WTC11 (cell line): ENCODE measurements around the gene TATDN3. TPM values are rescaled to one million over a fixed set of nuclear protein-coding genes. Genes with fewer than 3 reads are reported as not detected.

Source experiments
- ATAC-seq: fragments of 200-7000 bp; cut with Tn5 transposase; 2 replicates; pipeline ENCODE4 v1.10.0; 2021; ENCODE audit warnings: mild to moderate bottlenecking, moderate library complexity
- CTCF ChIA-PET: fragments of 300-600 bp; sonication (Branson Sonifier 250); formaldehyde crosslinking; loops from one replicate; lab custom pipeline; 2021; ENCODE audit warnings: antibody characterized with exemption; lab: Charles Lee
- POLR2A ChIA-PET: fragments of 350-600 bp; sonication (Branson Sonifier 250); formaldehyde crosslinking; loops from one replicate; lab custom pipeline; 2021; ENCODE audit warnings: antibody characterized with exemption; lab: Charles Lee
- DNase-seq: peaks from one replicate; pipeline ENCODE4 v3.0.0; 2021; ENCODE audit warnings: low spot score
- H3K27ac Mint-ChIP-seq: 2 replicates; pipeline ENCODE4 v1.8.0; 2021; ENCODE audit warnings: mixed read lengths
- H3K27me3 Mint-ChIP-seq: 2 replicates; pipeline ENCODE4 v1.8.0; 2021; ENCODE audit warnings: low read depth, mild to moderate bottlenecking, moderate library complexity, mixed read lengths
- H3K36me3 Mint-ChIP-seq: 2 replicates; pipeline ENCODE4 v1.8.0; 2021; ENCODE audit warnings: mixed read lengths
- H3K4me1 Mint-ChIP-seq: 2 replicates; pipeline ENCODE4 v1.8.0; 2022; ENCODE audit warnings: mixed read lengths
- H3K4me3 Mint-ChIP-seq: 2 replicates; pipeline ENCODE4 v1.8.0; 2021; ENCODE audit warnings: mild to moderate bottlenecking, moderate library complexity, mixed read lengths
- H3K9me3 Mint-ChIP-seq: 2 replicates; pipeline ENCODE4 v1.8.0; 2021; ENCODE audit warnings: mixed read lengths
- ATF3 ChIP-seq: sonication (generic); formaldehyde crosslinking; conservative IDR thresholded peaks from 2 replicates; pipeline ENCODE4 v1.8.1; 2022; ENCODE audit warnings: mild to moderate bottlenecking, missing genetic modification reagents
- GABPB1 ChIP-seq: sonication (generic); formaldehyde crosslinking; IDR thresholded peaks from 2 replicates; pipeline ENCODE4 v1.8.1; 2023; ENCODE audit warnings: mild to moderate bottlenecking, missing genetic modification reagents
- GRHL2 ChIP-seq: fragments of 250-450 bp; sonication (Bioruptor Pico); IDR thresholded peaks from 2 replicates; pipeline ENCODE4 v1.8.0; 2022; ENCODE audit warnings: mild to moderate bottlenecking, moderate library complexity; ENCODE audit not compliant: insufficient replicate concordance, severe bottlenecking
- NR3C1 ChIP-seq: sonication (generic); formaldehyde crosslinking; conservative IDR thresholded peaks from 2 replicates; pipeline ENCODE4 v1.8.1; 2023; ENCODE audit warnings: low read depth, mild to moderate bottlenecking, missing genetic modification reagents
- SMAD4 ChIP-seq: sonication (generic); formaldehyde crosslinking; IDR thresholded peaks from 2 replicates; pipeline ENCODE4 v1.8.0; 2022; ENCODE audit warnings: mild to moderate bottlenecking, missing genetic modification reagents
- TEAD1 ChIP-seq: sonication (generic); formaldehyde crosslinking; IDR thresholded peaks from 2 replicates; pipeline ENCODE4 v1.8.0; 2022; ENCODE audit warnings: mild to moderate bottlenecking, missing genetic modification reagents
- TP53 ChIP-seq: sonication (generic); formaldehyde crosslinking; IDR thresholded peaks from 2 replicates; pipeline ENCODE4 v1.8.1; 2023; ENCODE audit warnings: mild to moderate bottlenecking, missing genetic modification reagents
- ZBTB43 ChIP-seq: sonication (generic); formaldehyde crosslinking; IDR thresholded peaks from 2 replicates; pipeline ENCODE4 v1.8.1; 2023; ENCODE audit warnings: mild to moderate bottlenecking, missing genetic modification reagents
- ZNF138 ChIP-seq: sonication (generic); formaldehyde crosslinking; conservative IDR thresholded peaks from 2 replicates; pipeline ENCODE4 v1.8.1; 2022; ENCODE audit warnings: mild to moderate bottlenecking, moderate library complexity, missing genetic modification reagents
- ZNF219 ChIP-seq: sonication (generic); formaldehyde crosslinking; IDR thresholded peaks from 2 replicates; pipeline ENCODE4 v1.8.0; 2023; ENCODE audit warnings: missing genetic modification reagents, mild to moderate bottlenecking, borderline replicate concordance
- ZNF317 ChIP-seq: sonication (generic); formaldehyde crosslinking; IDR thresholded peaks from 2 replicates; pipeline ENCODE4 v1.8.1; 2023; ENCODE audit warnings: low read depth, mild to moderate bottlenecking, moderate library complexity, missing genetic modification reagents, borderline replicate concordance
- ZNF423 ChIP-seq: fragments of 250-450 bp; sonication (Bioruptor Pico); IDR thresholded peaks from 2 replicates; pipeline ENCODE4 v2.1.2; 2022; ENCODE audit warnings: mild to moderate bottlenecking, moderate library complexity
- total RNA-seq: library from RNA; stranded (reverse); gene quantifications from 3 replicates; pipeline ENCODE4 v1.2.3, GENCODE V29; 2021
- TF ChIP-seq, protein P1 (sequence below): fragments of 250-450 bp; sonication (Bioruptor Pico); IDR thresholded peaks from 2 replicates; pipeline ENCODE4 v1.9.0; 2021; ENCODE audit warnings: mild to moderate bottlenecking
- TF ChIP-seq, protein P2 (sequence below): sonication (generic); formaldehyde crosslinking; IDR thresholded peaks from 2 replicates; pipeline ENCODE4 v1.8.1; 2023; ENCODE audit warnings: mild to moderate bottlenecking, missing genetic modification reagents
- TF ChIP-seq, protein P3 (sequence below): sonication (generic); formaldehyde crosslinking; IDR thresholded peaks from 2 replicates; pipeline ENCODE4 v1.8.1; 2023; ENCODE audit warnings: mild to moderate bottlenecking, moderate library complexity, missing genetic modification reagents
- TF ChIP-seq, protein P4 (sequence below): sonication (generic); formaldehyde crosslinking; IDR thresholded peaks from 2 replicates; pipeline ENCODE4 v1.8.1; 2023; ENCODE audit warnings: mild to moderate bottlenecking, missing genetic modification reagents, moderate library complexity
- TF ChIP-seq, protein P5 (sequence below): fragments of 250-450 bp; sonication (Bioruptor Pico); IDR thresholded peaks from 2 replicates; pipeline ENCODE4 v1.9.0; 2021; ENCODE audit warnings: mild to moderate bottlenecking, borderline replicate concordance

TATDN3 gene
- total RNA-seq, 1 experiment from 2014 or later = 19.3 TPM

DNA sequence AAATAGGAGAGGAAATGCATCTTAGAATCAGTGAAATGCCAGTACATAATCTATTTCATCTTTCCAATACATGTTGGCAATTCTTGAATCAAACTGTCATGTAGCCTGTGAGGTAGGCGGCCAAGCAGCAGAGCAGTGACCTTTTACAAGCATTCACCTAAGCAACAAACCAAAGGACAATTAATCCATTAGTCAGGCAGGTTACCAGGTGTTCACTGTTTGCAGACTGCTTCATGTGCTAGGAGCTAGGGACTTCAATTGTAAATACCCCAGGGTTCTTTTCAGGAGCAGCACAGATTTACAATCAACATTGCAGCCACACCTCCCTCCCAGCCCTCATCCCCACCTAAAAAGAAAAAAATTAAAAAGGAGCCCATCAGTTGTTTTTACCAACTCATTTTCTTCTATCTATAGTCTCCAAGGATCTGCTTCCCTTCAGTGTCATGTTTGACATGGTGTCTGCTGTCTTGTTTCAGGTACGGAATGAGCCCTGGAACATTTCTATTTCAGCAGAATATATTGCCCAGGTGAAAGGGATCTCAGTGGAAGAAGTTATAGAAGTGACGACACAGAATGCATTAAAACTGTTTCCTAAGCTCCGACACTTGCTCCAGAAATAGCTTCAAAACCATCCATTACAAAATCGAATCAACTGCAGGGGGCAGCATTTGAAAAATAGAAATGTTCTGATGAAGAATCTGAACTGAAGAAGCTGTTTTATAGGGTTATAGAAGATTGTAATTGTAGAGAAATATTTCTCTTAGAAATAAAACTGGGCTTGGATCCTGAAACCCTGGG is 23.0 kb downstream of the TATDN3 start (continued):
- no peak for TF ChIP-seq ZBTB43 (CRISPR knock-in tag)

DNA sequence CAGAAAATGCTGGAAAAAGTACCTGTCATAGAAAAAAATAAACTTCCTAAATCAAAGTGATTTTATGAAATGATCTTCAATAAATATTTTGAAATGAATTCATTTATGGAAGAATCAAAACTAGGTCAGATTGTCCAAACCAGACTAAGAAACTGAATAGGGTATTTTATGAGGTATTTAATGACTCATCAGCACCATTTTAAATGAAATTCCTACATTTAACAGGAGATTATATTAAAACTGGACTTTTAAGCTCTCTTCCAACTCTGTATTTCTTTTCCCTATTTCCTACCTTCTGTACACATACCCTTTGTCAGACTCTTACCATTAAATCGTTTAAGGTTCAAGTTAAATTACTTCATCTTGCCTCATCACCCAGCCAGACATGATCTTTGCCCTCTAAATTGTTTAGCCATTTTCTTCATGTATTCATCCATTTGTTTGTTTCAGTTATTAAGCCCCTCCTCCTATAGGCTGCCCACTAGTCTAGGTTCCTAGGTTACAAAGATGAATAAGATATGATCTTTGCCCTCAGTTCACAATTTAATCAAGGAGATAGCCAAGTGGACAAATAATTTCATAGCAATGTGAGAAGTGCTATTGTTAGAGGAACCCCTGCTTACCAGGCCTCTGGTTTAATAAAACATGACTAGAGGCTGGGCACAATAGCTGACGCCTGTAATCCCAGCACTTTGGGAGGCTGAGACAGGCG is 25.0 kb downstream of the TATDN3 start:
- H3K27me3 Mint-ChIP-seq = no peaks in the 10 kb centered on the region
- H3K36me3 Mint-ChIP-seq = no peaks in the 10 kb centered on the region
- H3K9me3 Mint-ChIP-seq = no peaks in the 10 kb centered on the region
- no peak for ATAC-seq
- DNase-seq = no peak
- POLR2A ChIA-PET = no interaction called here
- H3K4me3 Mint-ChIP-seq = no peak overlapping the region
- CTCF ChIA-PET = no interaction called here
- peaks cover 16% of the 10 kb centered on the region for H3K4me1 Mint-ChIP-seq
- H3K27ac Mint-ChIP-seq = peak overlapping the region; percentile 54
- TF ChIP-seq, protein P1, sequence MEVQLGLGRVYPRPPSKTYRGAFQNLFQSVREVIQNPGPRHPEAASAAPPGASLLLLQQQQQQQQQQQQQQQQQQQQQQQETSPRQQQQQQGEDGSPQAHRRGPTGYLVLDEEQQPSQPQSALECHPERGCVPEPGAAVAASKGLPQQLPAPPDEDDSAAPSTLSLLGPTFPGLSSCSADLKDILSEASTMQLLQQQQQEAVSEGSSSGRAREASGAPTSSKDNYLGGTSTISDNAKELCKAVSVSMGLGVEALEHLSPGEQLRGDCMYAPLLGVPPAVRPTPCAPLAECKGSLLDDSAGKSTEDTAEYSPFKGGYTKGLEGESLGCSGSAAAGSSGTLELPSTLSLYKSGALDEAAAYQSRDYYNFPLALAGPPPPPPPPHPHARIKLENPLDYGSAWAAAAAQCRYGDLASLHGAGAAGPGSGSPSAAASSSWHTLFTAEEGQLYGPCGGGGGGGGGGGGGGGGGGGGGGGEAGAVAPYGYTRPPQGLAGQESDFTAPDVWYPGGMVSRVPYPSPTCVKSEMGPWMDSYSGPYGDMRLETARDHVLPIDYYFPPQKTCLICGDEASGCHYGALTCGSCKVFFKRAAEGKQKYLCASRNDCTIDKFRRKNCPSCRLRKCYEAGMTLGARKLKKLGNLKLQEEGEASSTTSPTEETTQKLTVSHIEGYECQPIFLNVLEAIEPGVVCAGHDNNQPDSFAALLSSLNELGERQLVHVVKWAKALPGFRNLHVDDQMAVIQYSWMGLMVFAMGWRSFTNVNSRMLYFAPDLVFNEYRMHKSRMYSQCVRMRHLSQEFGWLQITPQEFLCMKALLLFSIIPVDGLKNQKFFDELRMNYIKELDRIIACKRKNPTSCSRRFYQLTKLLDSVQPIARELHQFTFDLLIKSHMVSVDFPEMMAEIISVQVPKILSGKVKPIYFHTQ = no peak
- TF ChIP-seq GABPB1 = peak; percentile 75; the same call in 1 of the 2 replicates
- TF ChIP-seq, protein P2, sequence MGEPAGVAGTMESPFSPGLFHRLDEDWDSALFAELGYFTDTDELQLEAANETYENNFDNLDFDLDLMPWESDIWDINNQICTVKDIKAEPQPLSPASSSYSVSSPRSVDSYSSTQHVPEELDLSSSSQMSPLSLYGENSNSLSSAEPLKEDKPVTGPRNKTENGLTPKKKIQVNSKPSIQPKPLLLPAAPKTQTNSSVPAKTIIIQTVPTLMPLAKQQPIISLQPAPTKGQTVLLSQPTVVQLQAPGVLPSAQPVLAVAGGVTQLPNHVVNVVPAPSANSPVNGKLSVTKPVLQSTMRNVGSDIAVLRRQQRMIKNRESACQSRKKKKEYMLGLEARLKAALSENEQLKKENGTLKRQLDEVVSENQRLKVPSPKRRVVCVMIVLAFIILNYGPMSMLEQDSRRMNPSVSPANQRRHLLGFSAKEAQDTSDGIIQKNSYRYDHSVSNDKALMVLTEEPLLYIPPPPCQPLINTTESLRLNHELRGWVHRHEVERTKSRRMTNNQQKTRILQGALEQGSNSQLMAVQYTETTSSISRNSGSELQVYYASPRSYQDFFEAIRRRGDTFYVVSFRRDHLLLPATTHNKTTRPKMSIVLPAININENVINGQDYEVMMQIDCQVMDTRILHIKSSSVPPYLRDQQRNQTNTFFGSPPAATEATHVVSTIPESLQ (CRISPR knock-in tag) = no peak
- TF ChIP-seq NR3C1 = no peak

GRCh38 chr1:212819726-212820125 is 28.0 kb downstream of the TATDN3 start:
- Mint-ChIP-seq H3K27me3 (peaks cover 3% of the 10 kb centered on the region), H3K4me3 (no peak overlapping the region), H3K27ac (no peak overlapping the region), H3K36me3 (peaks cover 4% of the 10 kb centered on the region), H3K4me1 (peaks cover 10% of the 10 kb centered on the region), H3K9me3 (peaks cover 8% of the 10 kb centered on the region)
- ATAC-seq = no peak
- ChIA-PET CTCF (interaction anchor here (0.9 kb wide), 1 partner anchor 14 kb away, joined by 3 read pairs; no protein-coding TSS in a partner anchor), POLR2A (interaction anchor here (0.5 to 0.7 kb wide), 2 partner anchors 24 to 44 kb away, joined by 3 read pairs; no protein-coding TSS in a partner anchor)
- DNase-seq = no peak
- TF ChIP-seq GRHL2 (no peak), ZNF317 (CRISPR knock-in tag) (no peak), NR3C1 (no peak), TEAD1 (CRISPR knock-in tag) (no peak), ATF3 (CRISPR knock-in tag) (no peak), ZNF219 (CRISPR knock-in tag) (no peak), ZNF138 (CRISPR knock-in tag) (no peak), TP53 (CRISPR knock-in tag) (no peak), ZNF423 (no peak), SMAD4 (no peak), GABPB1 (no peak)
- TF ChIP-seq, protein P3, sequence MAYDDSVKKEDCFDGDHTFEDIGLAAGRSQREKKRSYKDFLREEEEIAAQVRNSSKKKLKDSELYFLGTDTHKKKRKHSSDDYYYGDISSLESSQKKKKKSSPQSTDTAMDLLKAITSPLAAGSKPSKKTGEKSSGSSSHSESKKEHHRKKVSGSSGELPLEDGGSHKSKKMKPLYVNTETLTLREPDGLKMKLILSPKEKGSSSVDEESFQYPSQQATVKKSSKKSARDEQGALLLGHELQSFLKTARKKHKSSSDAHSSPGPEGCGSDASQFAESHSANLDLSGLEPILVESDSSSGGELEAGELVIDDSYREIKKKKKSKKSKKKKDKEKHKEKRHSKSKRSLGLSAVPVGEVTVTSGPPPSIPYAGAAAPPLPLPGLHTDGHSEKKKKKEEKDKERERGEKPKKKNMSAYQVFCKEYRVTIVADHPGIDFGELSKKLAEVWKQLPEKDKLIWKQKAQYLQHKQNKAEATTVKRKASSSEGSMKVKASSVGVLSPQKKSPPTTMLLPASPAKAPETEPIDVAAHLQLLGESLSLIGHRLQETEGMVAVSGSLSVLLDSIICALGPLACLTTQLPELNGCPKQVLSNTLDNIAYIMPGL (CRISPR knock-in tag) = no peak
- TF ChIP-seq, protein P4, sequence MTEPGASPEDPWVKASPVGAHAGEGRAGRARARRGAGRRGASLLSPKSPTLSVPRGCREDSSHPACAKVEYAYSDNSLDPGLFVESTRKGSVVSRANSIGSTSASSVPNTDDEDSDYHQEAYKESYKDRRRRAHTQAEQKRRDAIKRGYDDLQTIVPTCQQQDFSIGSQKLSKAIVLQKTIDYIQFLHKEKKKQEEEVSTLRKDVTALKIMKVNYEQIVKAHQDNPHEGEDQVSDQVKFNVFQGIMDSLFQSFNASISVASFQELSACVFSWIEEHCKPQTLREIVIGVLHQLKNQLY = no peak
- TF ChIP-seq, protein P5, sequence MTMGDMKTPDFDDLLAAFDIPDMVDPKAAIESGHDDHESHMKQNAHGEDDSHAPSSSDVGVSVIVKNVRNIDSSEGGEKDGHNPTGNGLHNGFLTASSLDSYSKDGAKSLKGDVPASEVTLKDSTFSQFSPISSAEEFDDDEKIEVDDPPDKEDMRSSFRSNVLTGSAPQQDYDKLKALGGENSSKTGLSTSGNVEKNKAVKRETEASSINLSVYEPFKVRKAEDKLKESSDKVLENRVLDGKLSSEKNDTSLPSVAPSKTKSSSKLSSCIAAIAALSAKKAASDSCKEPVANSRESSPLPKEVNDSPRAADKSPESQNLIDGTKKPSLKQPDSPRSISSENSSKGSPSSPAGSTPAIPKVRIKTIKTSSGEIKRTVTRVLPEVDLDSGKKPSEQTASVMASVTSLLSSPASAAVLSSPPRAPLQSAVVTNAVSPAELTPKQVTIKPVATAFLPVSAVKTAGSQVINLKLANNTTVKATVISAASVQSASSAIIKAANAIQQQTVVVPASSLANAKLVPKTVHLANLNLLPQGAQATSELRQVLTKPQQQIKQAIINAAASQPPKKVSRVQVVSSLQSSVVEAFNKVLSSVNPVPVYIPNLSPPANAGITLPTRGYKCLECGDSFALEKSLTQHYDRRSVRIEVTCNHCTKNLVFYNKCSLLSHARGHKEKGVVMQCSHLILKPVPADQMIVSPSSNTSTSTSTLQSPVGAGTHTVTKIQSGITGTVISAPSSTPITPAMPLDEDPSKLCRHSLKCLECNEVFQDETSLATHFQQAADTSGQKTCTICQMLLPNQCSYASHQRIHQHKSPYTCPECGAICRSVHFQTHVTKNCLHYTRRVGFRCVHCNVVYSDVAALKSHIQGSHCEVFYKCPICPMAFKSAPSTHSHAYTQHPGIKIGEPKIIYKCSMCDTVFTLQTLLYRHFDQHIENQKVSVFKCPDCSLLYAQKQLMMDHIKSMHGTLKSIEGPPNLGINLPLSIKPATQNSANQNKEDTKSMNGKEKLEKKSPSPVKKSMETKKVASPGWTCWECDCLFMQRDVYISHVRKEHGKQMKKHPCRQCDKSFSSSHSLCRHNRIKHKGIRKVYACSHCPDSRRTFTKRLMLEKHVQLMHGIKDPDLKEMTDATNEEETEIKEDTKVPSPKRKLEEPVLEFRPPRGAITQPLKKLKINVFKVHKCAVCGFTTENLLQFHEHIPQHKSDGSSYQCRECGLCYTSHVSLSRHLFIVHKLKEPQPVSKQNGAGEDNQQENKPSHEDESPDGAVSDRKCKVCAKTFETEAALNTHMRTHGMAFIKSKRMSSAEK (CRISPR knock-in tag) = no peak
